Liver (tissue), 9 donors: ENCODE data around the gene ZNRF3. TPM values are rescaled to one million over a fixed set of nuclear protein-coding genes. Genes with fewer than 3 reads are reported as not detected.

Experiments
- DNase-seq: peaks from one replicate; pipeline ENCODE4 v3.0.0-alpha.2; 2017; ENCODE audit warnings: low spot score
- H3K27ac ChIP-seq, 2 donors: one replicate each; pipeline ENCODE4 v1.7.0; 2013; ENCODE audit warnings: inconsistent platforms in 2 of 2, low read length in 2 of 2, control low read depth in 1 of 2, low read depth in 1 of 2, mild to moderate bottlenecking in 1 of 2
- H3K27me3 ChIP-seq, 4 donors: one replicate each; pipeline versions ENCODE4 v1.6.1 to v1.7.0; 2013; ENCODE audit warnings: low read length in 3 of 4, inconsistent platforms in 1 of 4, mild to moderate bottlenecking in 1 of 4, moderate library complexity in 1 of 4; ENCODE audit not compliant: control insufficient read depth in 4 of 4, insufficient read depth in 4 of 4
- H3K36me3 ChIP-seq, 4 donors: one replicate each; pipeline versions ENCODE4 v1.6.1 to v1.7.0; 2013; ENCODE audit warnings: low read length in 3 of 4, mild to moderate bottlenecking in 3 of 4, low read depth in 1 of 4, moderate library complexity in 1 of 4; ENCODE audit not compliant: control insufficient read depth in 4 of 4, insufficient read depth in 3 of 4
- H3K4me1 ChIP-seq, 4 donors: one replicate each; pipeline versions ENCODE4 v1.6.1 to v1.7.0; 2013; ENCODE audit warnings: low read length in 3 of 4, mild to moderate bottlenecking in 3 of 4, moderate library complexity in 1 of 4; ENCODE audit not compliant: control insufficient read depth in 4 of 4, insufficient read depth in 4 of 4
- H3K4me3 ChIP-seq, 3 donors: one replicate each; pipeline versions ENCODE4 v1.6.1 to v1.7.0; 2013; ENCODE audit warnings: low read length in 3 of 3, control low read depth in 1 of 3, low read depth in 1 of 3, mild to moderate bottlenecking in 1 of 3
- H3K9ac ChIP-seq, 2 donors: one replicate each; pipeline ENCODE4 v1.7.0; 2013; ENCODE audit warnings: low read length in 2 of 2, mild to moderate bottlenecking in 2 of 2, moderate library complexity in 2 of 2, control low read depth in 1 of 2, low read depth in 1 of 2
- H3K9me3 ChIP-seq, 4 donors: one replicate each; pipeline versions ENCODE4 v1.6.1 to v1.7.0; 2013; ENCODE audit warnings: low read length in 3 of 4; ENCODE audit not compliant: control insufficient read depth in 4 of 4
- EGR1 ChIP-seq, 2 donors: IDR thresholded peaks; 2 replicates each; pipeline ENCODE4 v1.6.1; 2016 to 2018; ENCODE audit warnings: antibody characterized with exemption in 2 of 2, low read depth in 2 of 2
- FOXA1 ChIP-seq: IDR thresholded peaks from 2 replicates; pipeline ENCODE4 v1.6.1; 2016; ENCODE audit warnings: antibody characterized with exemption
- GABPA ChIP-seq, 2 donors: IDR thresholded peaks in 1 of 2; conservative IDR thresholded peaks in 1 of 2; 2 replicates each; pipeline ENCODE4 v1.6.1; 2016; ENCODE audit warnings: antibody characterized with exemption in 2 of 2, mild to moderate bottlenecking in 1 of 2, moderate library complexity in 1 of 2
- HNF4A ChIP-seq, 2 donors: conservative IDR thresholded peaks; 2 replicates each; pipeline ENCODE4 v1.6.1; 2016; ENCODE audit warnings: antibody characterized with exemption in 2 of 2, mild to moderate bottlenecking in 2 of 2
- HNF4G ChIP-seq: IDR thresholded peaks from 2 replicates; pipeline ENCODE4 v1.6.1; 2016; ENCODE audit warnings: antibody characterized with exemption
- JUND ChIP-seq, 2 donors: IDR thresholded peaks; 2 replicates each; pipeline ENCODE4 v1.6.1; 2016; ENCODE audit warnings: antibody characterized with exemption in 2 of 2
- RAD21 ChIP-seq, 2 donors: IDR thresholded peaks; 2 replicates each; pipeline ENCODE4 v1.6.1; 2016; ENCODE audit warnings: antibody characterized with exemption in 2 of 2, mild to moderate bottlenecking in 2 of 2
- REST ChIP-seq: IDR thresholded peaks from 2 replicates; pipeline ENCODE4 v1.6.1; 2016; ENCODE audit warnings: antibody characterized with exemption, mild to moderate bottlenecking
- RXRA ChIP-seq, 2 donors: IDR thresholded peaks; 2 replicates each; pipeline ENCODE4 v1.6.1; 2017 to 2018; ENCODE audit warnings: antibody characterized with exemption in 2 of 2, mild to moderate bottlenecking in 1 of 2
- TAF1 ChIP-seq: conservative IDR thresholded peaks from 2 replicates; pipeline ENCODE4 v1.6.1; 2016; ENCODE audit warnings: antibody characterized with exemption, mild to moderate bottlenecking
- YY1 ChIP-seq: IDR thresholded peaks from 2 replicates; pipeline ENCODE4 v1.6.1; 2016; ENCODE audit warnings: antibody characterized with exemption, mild to moderate bottlenecking
- WGBS: extraction: QIAGEN DNeasy Blood & Tissue Kit; methylation state at CpG from one replicate; pipeline ENCODE4 v1.1.7; 2013; 5-methylcytosine and 5-hydroxymethylcytosine counted together
- polyA plus RNA-seq, 2 donors: library from polyadenylated mRNA; stranded (reverse) in 1 of 2; unstranded in 1 of 2; fragments of 200-250 nt in 1 of 2; fragments of >200 nt in 1 of 2; fragmentation: Nextera tagmentation in 1 of 2; extraction: Ambion mirVana in 1 of 2; gene quantifications; one replicate each; pipeline versions ENCODE4 v1.2.1 to v1.2.3, GENCODE V29; 2013 to 2015
- total RNA-seq, 2 donors: library from RNA; depleted of rRNA; stranded (reverse); fragments of >200 nt; gene quantifications; one replicate each; pipeline ENCODE4 v1.2.3, GENCODE V29; 2014
- TF ChIP-seq, protein P1 (sequence below): fragments of 150-350 bp; IDR thresholded peaks from 2 replicates; pipeline ENCODE4 v1.5.1; 2017; ENCODE audit warnings: improper control_type of control experiment, low read depth, low read length; ENCODE audit not compliant: missing input control
- TF ChIP-seq, protein P2 (sequence below): IDR thresholded peaks from 2 replicates; pipeline ENCODE4 v1.6.1; 2016; ENCODE audit warnings: antibody characterized with exemption
- TF ChIP-seq, protein P3 (sequence below): IDR thresholded peaks from 2 replicates; pipeline ENCODE4 v1.6.1; 2016; ENCODE audit warnings: antibody characterized with exemption
- donor health status: healthy.
- donor health status: healthy.
- donor health status: healthy.
- donor health status: healthy.
- donor health status: healthy.

Gene ZNRF3
- total and polyA plus RNA-seq, 4 donors: 2.2 to 5.9 (median 4.7) TPM

DNA sequence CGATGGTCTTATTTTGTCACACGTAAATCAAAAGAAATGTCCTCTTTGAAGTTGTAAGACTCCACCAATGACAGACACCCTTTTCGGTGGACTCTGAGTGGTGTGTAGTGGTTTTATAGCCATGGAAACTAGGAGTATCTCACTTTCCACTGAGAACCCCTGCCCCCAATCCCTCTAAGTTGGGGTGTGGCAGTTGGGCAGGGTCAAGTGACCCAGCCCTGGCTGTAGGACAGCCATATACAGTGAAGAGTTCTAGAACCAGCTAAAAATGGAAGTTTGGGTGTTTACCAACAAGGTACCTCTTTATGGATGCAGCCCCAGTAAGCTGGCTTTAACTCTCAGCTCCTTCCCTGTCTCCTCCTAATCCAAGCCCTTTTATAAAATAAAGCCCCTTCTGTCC is 173.1 kb downstream of the ZNRF3 start:
- Histone ChIP-seq H3K36me3 (no peaks in the 10 kb centered on the region), H3K9me3 (no peaks in the 10 kb centered on the region), H3K4me3 (no peak overlapping the region), H3K27me3 (no peaks in the 10 kb centered on the region), H3K27ac (no peak overlapping the region), H3K9ac (no peak overlapping the region), H3K4me1 (peaks cover 4 to 17% (median 13%) of the 10 kb centered on the region in 4 donors)
- no peak for TF ChIP-seq RAD21 (IDR thresholded peaks at IDR 0.05)
- TF ChIP-seq RXRA (IDR thresholded peaks at IDR 0.05): no peak
- no peak for TF ChIP-seq YY1
- no peak for TF ChIP-seq EGR1 (IDR thresholded peaks at IDR 0.05; ENCODE audit: low read depth in 2 of 2)
- no peak for TF ChIP-seq HNF4G
- TF ChIP-seq, protein P1, sequence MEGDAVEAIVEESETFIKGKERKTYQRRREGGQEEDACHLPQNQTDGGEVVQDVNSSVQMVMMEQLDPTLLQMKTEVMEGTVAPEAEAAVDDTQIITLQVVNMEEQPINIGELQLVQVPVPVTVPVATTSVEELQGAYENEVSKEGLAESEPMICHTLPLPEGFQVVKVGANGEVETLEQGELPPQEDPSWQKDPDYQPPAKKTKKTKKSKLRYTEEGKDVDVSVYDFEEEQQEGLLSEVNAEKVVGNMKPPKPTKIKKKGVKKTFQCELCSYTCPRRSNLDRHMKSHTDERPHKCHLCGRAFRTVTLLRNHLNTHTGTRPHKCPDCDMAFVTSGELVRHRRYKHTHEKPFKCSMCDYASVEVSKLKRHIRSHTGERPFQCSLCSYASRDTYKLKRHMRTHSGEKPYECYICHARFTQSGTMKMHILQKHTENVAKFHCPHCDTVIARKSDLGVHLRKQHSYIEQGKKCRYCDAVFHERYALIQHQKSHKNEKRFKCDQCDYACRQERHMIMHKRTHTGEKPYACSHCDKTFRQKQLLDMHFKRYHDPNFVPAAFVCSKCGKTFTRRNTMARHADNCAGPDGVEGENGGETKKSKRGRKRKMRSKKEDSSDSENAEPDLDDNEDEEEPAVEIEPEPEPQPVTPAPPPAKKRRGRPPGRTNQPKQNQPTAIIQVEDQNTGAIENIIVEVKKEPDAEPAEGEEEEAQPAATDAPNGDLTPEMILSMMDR: no peak
- TF ChIP-seq REST: no peak
- TF ChIP-seq TAF1: no peak
- no peak for TF ChIP-seq GABPA (IDR thresholded peaks at IDR 0.05 in 1 of 2, conservative IDR thresholded peaks at IDR 0.05 in 1 of 2)
- TF ChIP-seq FOXA1: no peak
- TF ChIP-seq, protein P2, sequence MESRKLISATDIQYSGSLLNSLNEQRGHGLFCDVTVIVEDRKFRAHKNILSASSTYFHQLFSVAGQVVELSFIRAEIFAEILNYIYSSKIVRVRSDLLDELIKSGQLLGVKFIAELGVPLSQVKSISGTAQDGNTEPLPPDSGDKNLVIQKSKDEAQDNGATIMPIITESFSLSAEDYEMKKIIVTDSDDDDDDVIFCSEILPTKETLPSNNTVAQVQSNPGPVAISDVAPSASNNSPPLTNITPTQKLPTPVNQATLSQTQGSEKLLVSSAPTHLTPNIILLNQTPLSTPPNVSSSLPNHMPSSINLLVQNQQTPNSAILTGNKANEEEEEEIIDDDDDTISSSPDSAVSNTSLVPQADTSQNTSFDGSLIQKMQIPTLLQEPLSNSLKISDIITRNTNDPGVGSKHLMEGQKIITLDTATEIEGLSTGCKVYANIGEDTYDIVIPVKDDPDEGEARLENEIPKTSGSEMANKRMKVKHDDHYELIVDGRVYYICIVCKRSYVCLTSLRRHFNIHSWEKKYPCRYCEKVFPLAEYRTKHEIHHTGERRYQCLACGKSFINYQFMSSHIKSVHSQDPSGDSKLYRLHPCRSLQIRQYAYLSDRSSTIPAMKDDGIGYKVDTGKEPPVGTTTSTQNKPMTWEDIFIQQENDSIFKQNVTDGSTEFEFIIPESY: no peak
- TF ChIP-seq, protein P3, sequence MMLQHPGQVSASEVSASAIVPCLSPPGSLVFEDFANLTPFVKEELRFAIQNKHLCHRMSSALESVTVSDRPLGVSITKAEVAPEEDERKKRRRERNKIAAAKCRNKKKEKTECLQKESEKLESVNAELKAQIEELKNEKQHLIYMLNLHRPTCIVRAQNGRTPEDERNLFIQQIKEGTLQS: no peak
- TF ChIP-seq JUND (IDR thresholded peaks at IDR 0.05): no peak
- no peak for TF ChIP-seq HNF4A (conservative IDR thresholded peaks at IDR 0.05)
- no peak for DNase-seq
- WGBS: 98% methylated on average over 3 of the region's 3 CpGs

GRCh38 chr22:29060251-29060869 is 177.0 kb downstream of the ZNRF3 start:
- H3K27me3 ChIP-seq: no peaks in the 10 kb centered on the region
- TF ChIP-seq TAF1: no peak
- H3K9me3 ChIP-seq: no peaks in the 10 kb centered on the region
- no peaks in the 10 kb centered on the region for H3K36me3 ChIP-seq
- DNase-seq: no peak
- H3K4me1 ChIP-seq: no peaks in the 10 kb centered on the region
- H3K9ac ChIP-seq: no peak overlapping the region
- H3K27ac ChIP-seq: no peak overlapping the region
- no peak overlapping the region for H3K4me3 ChIP-seq
- 86% methylated on average over 12 of the region's 12 CpGs for WGBS
